Endodermal cell (in vitro differentiated cells): Measurements from ENCODE around the gene SEPTIN5. TPM values are rescaled to one million over a fixed set of nuclear protein-coding genes. Genes with fewer than 3 reads are reported as not detected.

Experiments used
- DNase-seq: peaks from one replicate; pipeline ENCODE4 v3.0.0-alpha.2; 2017
- H3K27ac ChIP-seq: 2 replicates; pipeline ENCODE4 v1.5.1; 2013; ENCODE audit warnings: mild to moderate bottlenecking, low read depth, low read length, moderate library complexity
- H3K27me3 ChIP-seq: 2 replicates; pipeline ENCODE4 v1.6.1; 2013; ENCODE audit warnings: mild to moderate bottlenecking, low read length, moderate library complexity; ENCODE audit not compliant: insufficient read depth, control insufficient read depth, poor library complexity, severe bottlenecking
- H3K36me3 ChIP-seq: 2 replicates; pipeline ENCODE4 v1.7.0; 2013; ENCODE audit warnings: mild to moderate bottlenecking, low read length, moderate library complexity; ENCODE audit not compliant: control insufficient read depth, insufficient read depth
- H3K4me1 ChIP-seq: one replicate; pipeline ENCODE4 v1.7.0; 2013; ENCODE audit warnings: low read length; ENCODE audit not compliant: control insufficient read depth, insufficient read depth
- H3K4me3 ChIP-seq: 2 replicates; pipeline ENCODE4 v1.5.1; 2013; ENCODE audit warnings: mild to moderate bottlenecking, low read length, moderate library complexity
- H3K9ac ChIP-seq: 2 replicates; pipeline ENCODE4 v1.6.1; 2013; ENCODE audit warnings: mild to moderate bottlenecking, low read length, moderate library complexity; ENCODE audit not compliant: poor library complexity, severe bottlenecking; ENCODE audit errors: extremely low read depth
- H3K9me3 ChIP-seq: 2 replicates; pipeline ENCODE4 v1.6.1; 2013; ENCODE audit warnings: mild to moderate bottlenecking, low read length, moderate library complexity; ENCODE audit not compliant: control insufficient read depth
- H3K27ac Mint-ChIP-seq: 2 replicates; pipeline ENCODE4 v1.8.0; 2020; ENCODE audit warnings: mixed read lengths
- H3K27me3 Mint-ChIP-seq: 2 replicates; pipeline ENCODE4 v1.8.0; 2021; ENCODE audit warnings: mild to moderate bottlenecking, mixed read lengths; ENCODE audit not compliant: insufficient read depth
- H3K36me3 Mint-ChIP-seq: 2 replicates; pipeline ENCODE4 v1.8.0; 2020; ENCODE audit warnings: low read depth, mixed read lengths
- H3K4me1 Mint-ChIP-seq: 2 replicates; pipeline ENCODE4 v1.8.0; 2020; ENCODE audit warnings: mixed read lengths
- H3K4me3 Mint-ChIP-seq: 2 replicates; pipeline ENCODE4 v1.8.0; 2020; ENCODE audit warnings: mild to moderate bottlenecking, moderate library complexity, mixed read lengths
- H3K9me3 Mint-ChIP-seq: 2 replicates; pipeline ENCODE4 v1.8.0; 2020; ENCODE audit warnings: mild to moderate bottlenecking, mixed read lengths
- CTCF ChIP-seq: fragments of 200-600 bp; sonication (generic); conservative IDR thresholded peaks from 2 replicates; pipeline ENCODE4 v1.5.0; 2021; ENCODE audit warnings: antibody characterized with exemption, mild to moderate bottlenecking
- WGBS, 2 experiments: methylation state at CpG; one replicate each; pipeline versions ENCODE4 v1.1.5 to v1.1.7; 2013; ENCODE audit warnings: missing lambda C conversion rate in 2 of 2, mixed read lengths in 1 of 2; ENCODE audit not compliant: insufficient coverage in 1 of 2, insufficient read length in 1 of 2; 5-methylcytosine and 5-hydroxymethylcytosine counted together
- total RNA-seq, 2 donors: library from RNA; stranded (reverse); fragmentation: NEBNext Ultra II Directional in 1 of 2; extraction: Animal tissue kit (Norgen Biotek cat#: 25700) in 1 of 2; gene quantifications; 2 replicates in 1 of 2; 3 replicates in 1 of 2; pipeline ENCODE4 v1.2.1, GENCODE V29; 2021

The SEPTIN5 gene
- total RNA-seq, 2 donors from 2014 or later = 9.8 to 20.0 TPM

GRCh38 chr22:19727310-19728150, 13.2 kb downstream of the SEPTIN5 start:
- no peak for TF ChIP-seq CTCF
- peaks cover 66% of the 10 kb centered on the region for H3K27me3 Mint-ChIP-seq
- peaks cover 5% of the 10 kb centered on the region for H3K4me1 Mint-ChIP-seq
- H3K36me3 ChIP-seq = no peaks in the 10 kb centered on the region
- no peak overlapping the region for H3K9ac ChIP-seq
- H3K4me3 Mint-ChIP-seq = no peak overlapping the region
- H3K27ac Mint-ChIP-seq = no peak overlapping the region
- H3K27me3 ChIP-seq = peaks cover 78% of the 10 kb centered on the region
- 52 to 76% methylated on average over 23 to 61 of the region's 61 CpGs for WGBS, 2 experiments
- DNase-seq = no peak
- H3K9me3 Mint-ChIP-seq = no peaks in the 10 kb centered on the region
- H3K27ac ChIP-seq = no peak overlapping the region
- no peaks in the 10 kb centered on the region for H3K36me3 Mint-ChIP-seq
- no peaks in the 10 kb centered on the region for H3K9me3 ChIP-seq
- H3K4me3 ChIP-seq = no peak overlapping the region
- no peaks in the 10 kb centered on the region for H3K4me1 ChIP-seq

DNA sequence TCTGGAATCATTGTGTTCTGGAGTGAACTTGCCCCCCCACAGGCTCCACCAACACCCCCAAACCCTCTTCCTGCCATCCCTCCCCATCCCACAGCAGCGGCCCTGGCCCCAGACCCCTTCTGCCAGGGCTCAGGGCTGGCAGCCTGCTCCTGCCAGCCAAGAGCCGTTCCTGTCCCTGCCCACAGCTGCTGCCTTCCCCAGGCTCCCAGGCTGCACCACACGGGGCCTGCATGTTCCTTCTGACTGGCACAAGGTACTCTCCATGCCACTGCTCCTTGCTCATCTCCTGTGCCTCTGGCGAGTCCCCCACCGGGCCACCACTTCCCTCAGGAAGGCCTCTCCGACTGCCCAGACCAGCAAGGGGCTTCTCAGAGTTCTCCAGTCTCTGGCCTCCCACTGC, 14.0 kb downstream of the SEPTIN5 start:
- Mint-ChIP-seq H3K27me3 (peaks cover 59% of the 10 kb centered on the region), H3K27ac (no peak overlapping the region), H3K9me3 (no peaks in the 10 kb centered on the region), H3K4me3 (no peak overlapping the region), H3K36me3 (no peaks in the 10 kb centered on the region), H3K4me1 (no peaks in the 10 kb centered on the region)
- Histone ChIP-seq H3K4me1 (no peaks in the 10 kb centered on the region), H3K9me3 (no peaks in the 10 kb centered on the region), H3K27me3 (peaks cover 71% of the 10 kb centered on the region), H3K36me3 (no peaks in the 10 kb centered on the region), H3K9ac (no peak overlapping the region), H3K27ac (no peak overlapping the region), H3K4me3 (no peak overlapping the region)
- 87 to 93% methylated on average over 5 to 6 of the region's 6 CpGs for WGBS, 2 experiments
- TF ChIP-seq CTCF = no peak
- DNase-seq = no peak

- no peak overlapping the region for H3K9ac ChIP-seq
- no peak for TF ChIP-seq CTCF
- H3K27ac ChIP-seq = no peak overlapping the region
- Mint-ChIP-seq H3K4me3 (no peak overlapping the region), H3K36me3 (no peaks in the 10 kb centered on the region), H3K27me3 (peaks cover 55% of the 10 kb centered on the region), H3K27ac (no peak overlapping the region), H3K9me3 (no peaks in the 10 kb centered on the region), H3K4me1 (no peaks in the 10 kb centered on the region)
- 79 to 80% methylated on average over 7 to 10 of the region's 10 CpGs for WGBS, 2 experiments
- H3K27me3 ChIP-seq = peaks cover 65% of the 10 kb centered on the region
- H3K9me3 ChIP-seq = no peaks in the 10 kb centered on the region
- no peak overlapping the region for H3K4me3 ChIP-seq
- no peaks in the 10 kb centered on the region for H3K36me3 ChIP-seq
- H3K4me1 ChIP-seq = no peaks in the 10 kb centered on the region
- no peak for DNase-seq
Measured at GRCh38 chr22:19728836-19729235, 14.5 kb downstream of the SEPTIN5 start.
